H1 (cell line): ENCODE measurements around the gene SBF2. TPM values are rescaled to one million over a fixed set of nuclear protein-coding genes. Genes with fewer than 3 reads are reported as not detected.
"Not testable (repeated sequence)": the region's sequence is repeated elsewhere in the genome, so short reads cannot be mapped to it uniquely, and the experiment has no call there.

Source experiments
- CTCF ChIA-PET: fragments of 300-600 bp; sonication (Branson Sonifier 250); formaldehyde crosslinking; loops from one replicate; lab custom pipeline; 2021; ENCODE audit not compliant: partially characterized antibody; lab: Charles Lee
- POLR2A ChIA-PET: fragments of 300-600 bp; sonication (Branson Sonifier 250); formaldehyde crosslinking; loops from one replicate; lab custom pipeline; 2021; ENCODE audit warnings: inconsistent platforms; ENCODE audit not compliant: partially characterized antibody; lab: Charles Lee
- DNase-seq, 2 experiments: peaks; one replicate each; pipeline versions ENCODE4 v3.0.0 to v3.0.0-alpha.2; 2010 to 2022; ENCODE audit warnings: low spot score in 2 of 2, low read depth in 1 of 2, mixed read lengths in 1 of 2
- FAIRE-seq: peaks from 2 replicates; lab custom pipeline; 2011; peaks lifted over from hg19 to GRCh38; lab: Jason Lieb, UNC
- H2AFZ ChIP-seq: 2 replicates; pipeline ENCODE4 v1.8.1; 2012; ENCODE audit warnings: low read length, inconsistent platforms
- H2AK5ac ChIP-seq: 2 replicates; pipeline ENCODE4 v1.6.1; 2013; ENCODE audit warnings: low read depth, low read length
- H2BK120ac ChIP-seq: replicated peaks from 2 replicates; pipeline ENCODE3; 2013; ENCODE audit warnings: low read depth, low read length, inconsistent platforms
- H2BK12ac ChIP-seq: 2 replicates; pipeline ENCODE4 v1.6.1; 2013; ENCODE audit warnings: low read depth, low read length
- H2BK15ac ChIP-seq: 2 replicates; pipeline ENCODE4 v1.6.1; 2013; ENCODE audit warnings: low read length
- H2BK20ac ChIP-seq: 2 replicates; pipeline ENCODE4 v1.6.1; 2013; ENCODE audit warnings: low read length
- H2BK5ac ChIP-seq: 2 replicates; pipeline ENCODE4 v1.6.1; 2013; ENCODE audit warnings: low read depth, low read length
- H3K14ac ChIP-seq: 2 replicates; pipeline ENCODE4 v1.6.1; 2013; ENCODE audit warnings: inconsistent platforms; ENCODE audit not compliant: insufficient read length
- H3K18ac ChIP-seq: 2 replicates; pipeline ENCODE4 v1.6.1; 2013; ENCODE audit warnings: low read length; ENCODE audit errors: extremely low read depth
- H3K23ac ChIP-seq: 2 replicates; pipeline ENCODE4 v1.6.1; 2013; ENCODE audit warnings: inconsistent platforms; ENCODE audit not compliant: insufficient read length
- H3K23me2 ChIP-seq: 2 replicates; pipeline ENCODE4 v1.6.1; 2013; ENCODE audit warnings: low read depth, low read length
- H3K27ac ChIP-seq: 2 replicates; pipeline ENCODE4 v1.6.1; 2011; ENCODE audit warnings: low read depth, low read length, inconsistent platforms
- H3K27me3 ChIP-seq, 4 experiments: replicated peaks in 1 of 4; 1 replicate in 1 of 4; 2 replicates in 3 of 4; pipeline versions ENCODE4 v1.6.1 to v1.8.1; 2011 to 2013; ENCODE audit warnings: low read length in 3 of 4, mild to moderate bottlenecking in 3 of 4, inconsistent platforms in 2 of 4, mixed read lengths in 2 of 4, moderate library complexity in 1 of 4; ENCODE audit not compliant: control insufficient read depth in 3 of 4, insufficient read depth in 3 of 4; ENCODE audit errors: extremely low read depth in 1 of 4
- H3K36me3 ChIP-seq, 4 experiments: 2 replicates each; pipeline versions ENCODE4 v1.6.1 to v1.8.1; 2011 to 2013; ENCODE audit warnings: mild to moderate bottlenecking in 4 of 4, low read length in 3 of 4, moderate library complexity in 2 of 4, control low read depth in 1 of 4, inconsistent platforms in 1 of 4; ENCODE audit not compliant: insufficient read depth in 4 of 4, control insufficient read depth in 2 of 4
- H3K4ac ChIP-seq: replicated peaks from 2 replicates; pipeline ENCODE3; 2013; ENCODE audit warnings: low read length, low read depth, mixed read lengths, inconsistent platforms; ENCODE audit not compliant: insufficient read length
- H3K4me1 ChIP-seq, 4 experiments: replicated peaks in 1 of 4; 1 replicate in 1 of 4; 2 replicates in 3 of 4; pipeline versions ENCODE4 v1.6.1 to v1.8.1; 2011 to 2013; ENCODE audit warnings: low read length in 3 of 4, inconsistent platforms in 2 of 4, mixed read lengths in 1 of 4; ENCODE audit not compliant: insufficient read depth in 4 of 4, control insufficient read depth in 3 of 4
- H3K4me2 ChIP-seq, 2 experiments: 2 replicates each; pipeline versions ENCODE4 v1.6.1 to v1.8.1; 2011 to 2013; ENCODE audit warnings: low read depth in 2 of 2, low read length in 2 of 2, control low read depth in 1 of 2, inconsistent platforms in 1 of 2, mild to moderate bottlenecking in 1 of 2; ENCODE audit not compliant: insufficient read depth in 1 of 2
- H3K4me3 ChIP-seq, 4 experiments: fragments of 200-600, 300-600 bp in 1 of 4; sonication (generic), shearing (Covaris generic), sonication (Bioruptor Twin) in 1 of 4; 2 replicates each; pipeline versions ENCODE4 v1.5.1 to v1.8.1; 2011 to 2016; ENCODE audit warnings: low read length in 4 of 4, low read depth in 3 of 4, control low read depth in 2 of 4, inconsistent platforms in 2 of 4, mild to moderate bottlenecking in 2 of 4, mixed read lengths in 1 of 4, moderate library complexity in 1 of 4; ENCODE audit not compliant: insufficient read depth in 2 of 4; ENCODE audit errors: extremely low read depth in 1 of 4
- H3K56ac ChIP-seq: replicated peaks from 2 replicates; pipeline ENCODE3; 2013; ENCODE audit warnings: low read depth, mild to moderate bottlenecking, mixed read lengths, low read length, inconsistent platforms; ENCODE audit not compliant: insufficient read length
- H3K79me1 ChIP-seq: 2 replicates; pipeline ENCODE4 v1.6.1; 2013; ENCODE audit warnings: low read depth, low read length, control low read depth
- H3K79me2 ChIP-seq, 2 experiments: 2 replicates each; pipeline versions ENCODE4 v1.6.1 to v1.8.1; 2012 to 2013; ENCODE audit warnings: low read length in 2 of 2, mild to moderate bottlenecking in 2 of 2, inconsistent platforms in 1 of 2; ENCODE audit not compliant: insufficient read depth in 2 of 2, control insufficient read depth in 1 of 2
- H3K9ac ChIP-seq, 4 experiments: replicated peaks in 1 of 4; 1 replicate in 1 of 4; 2 replicates in 3 of 4; pipeline versions ENCODE4 v1.6.1 to v1.8.1; 2011 to 2013; ENCODE audit warnings: low read depth in 3 of 4, low read length in 3 of 4, control low read depth in 2 of 4, mild to moderate bottlenecking in 2 of 4, moderate library complexity in 2 of 4, inconsistent platforms in 1 of 4; ENCODE audit errors: extremely low read depth in 1 of 4
- H3K9me3 ChIP-seq, 2 experiments: 2 replicates each; pipeline versions ENCODE4 v1.6.1 to v1.8.1; 2012 to 2013; ENCODE audit warnings: mild to moderate bottlenecking in 2 of 2, moderate library complexity in 2 of 2, control low read depth in 1 of 2, inconsistent platforms in 1 of 2, low read depth in 1 of 2, low read length in 1 of 2, mixed read lengths in 1 of 2; ENCODE audit not compliant: insufficient read depth in 2 of 2
- H4K20me1 ChIP-seq, 2 experiments: replicated peaks in 1 of 2; 2 replicates each; pipeline versions ENCODE3 to v1.8.1; 2011 to 2013; ENCODE audit warnings: inconsistent platforms in 2 of 2, low read length in 2 of 2, mild to moderate bottlenecking in 1 of 2; ENCODE audit not compliant: insufficient read depth in 2 of 2, control insufficient read depth in 1 of 2
- H4K5ac ChIP-seq: 2 replicates; pipeline ENCODE4 v1.6.1; 2013; ENCODE audit warnings: low read length, low read depth, mixed read lengths, inconsistent platforms; ENCODE audit not compliant: insufficient read length
- H4K8ac ChIP-seq: 2 replicates; pipeline ENCODE4 v1.8.0; 2013; ENCODE audit warnings: mild to moderate bottlenecking, moderate library complexity, low read length, inconsistent platforms; ENCODE audit not compliant: insufficient read depth; ENCODE audit errors: extremely low read depth
- H4K91ac ChIP-seq: replicated peaks from 2 replicates; pipeline ENCODE3; 2013; ENCODE audit warnings: low read length, mixed read lengths, inconsistent platforms; ENCODE audit not compliant: insufficient read length
- WGBS, 2 experiments: shearing (Covaris generic) in 1 of 2; methylation state at CpG; one replicate each; pipeline versions ENCODE4 v1.1.6 to v1.1.7; 2013 to 2015; ENCODE audit warnings: low lambda C conversion rate in 2 of 2, mixed read lengths in 2 of 2, inconsistent platforms in 1 of 2, low coverage in 1 of 2, missing lambda C conversion rate in 1 of 2; ENCODE audit not compliant: insufficient replicate concordance in 2 of 2, insufficient coverage in 1 of 2, insufficient read length in 1 of 2; ENCODE audit errors: extremely low coverage in 1 of 2, missing lambda C conversion rate in 1 of 2; 5-methylcytosine and 5-hydroxymethylcytosine counted together
- polyA plus RNA-seq, 7 experiments: library from polyadenylated mRNA; depleted of rRNA in 3 of 7; stranded (reverse) in 5 of 7; unstranded in 2 of 7; fragments of >200 nt in 5 of 7; fragments of 200-250 nt in 2 of 7; gene quantifications; 1 replicate in 5 of 7; 2 replicates in 1 of 7; 4 replicates in 1 of 7; pipeline versions ENCODE4 v1.2.1 to v1.2.3, GENCODE V29; 2011 to 2013; ENCODE audit warnings: missing spikeins in 2 of 7, mixed read lengths in 2 of 7
- total RNA-seq: library from RNA; stranded (reverse); fragmentation: NEBNext Ultra II Directional; extraction: Animal tissue kit (Norgen Biotek cat#: 25700); gene quantifications from 2 replicates; pipeline ENCODE4 v1.2.1, GENCODE V29; 2021

SBF2 gene
- total and polyA plus RNA-seq, 2 of the 8 experiments (the other 6 are each of a cell fraction or from before 2014, with no cell fraction given) = 36.7 to 50.5 TPM

GRCh38 chr11:10231803-10232202, 62.2 kb downstream of the SBF2 start:
- H3K4me2 ChIP-seq, POLR2A ChIA-PET, H2AK5ac ChIP-seq, H3K36me3 ChIP-seq, H4K91ac ChIP-seq, H3K27ac ChIP-seq, H3K14ac ChIP-seq, H2BK120ac ChIP-seq, H3K9ac ChIP-seq, FAIRE-seq, DNase-seq, H3K18ac ChIP-seq, H4K20me1 ChIP-seq, H3K56ac ChIP-seq, H2BK12ac ChIP-seq, H3K79me1 ChIP-seq, H4K8ac ChIP-seq, H3K27me3 ChIP-seq, H3K4me3 ChIP-seq, H3K4me1 ChIP-seq, H3K23ac ChIP-seq, H2BK15ac ChIP-seq, H2BK5ac ChIP-seq, H3K4ac ChIP-seq, H3K23me2 ChIP-seq, H2AFZ ChIP-seq, H3K79me2 ChIP-seq, H2BK20ac ChIP-seq, H4K5ac ChIP-seq: not testable (repeated sequence)
- 89% methylated on average over 9 of the region's 13 CpGs; no CpG with 5 or more reads in 1 of the 2 experiments for WGBS, 2 experiments
- CTCF ChIA-PET = interaction anchor here (1.4 kb wide), 1 partner anchor 17 kb away, joined by 3 read pairs; no protein-coding TSS in a partner anchor
- peaks cover 18 to 25% of the 10 kb centered on the region in 2 experiments for H3K9me3 ChIP-seq
